CD4-positive, alpha-beta T cell treated with Interleukin-15 for 4 hours (primary cell): ENCODE data around the gene ERFL.

Experiments used
- DNase-seq: peaks from one replicate; pipeline ENCODE4 v3.0.0-alpha.2; 2020; ENCODE audit warnings: low spot score

Gene ERFL

GRCh38 chr19:41897820-41898219, 30.4 kb downstream of the ERFL start:
- DNase-seq: no peak

DNA sequence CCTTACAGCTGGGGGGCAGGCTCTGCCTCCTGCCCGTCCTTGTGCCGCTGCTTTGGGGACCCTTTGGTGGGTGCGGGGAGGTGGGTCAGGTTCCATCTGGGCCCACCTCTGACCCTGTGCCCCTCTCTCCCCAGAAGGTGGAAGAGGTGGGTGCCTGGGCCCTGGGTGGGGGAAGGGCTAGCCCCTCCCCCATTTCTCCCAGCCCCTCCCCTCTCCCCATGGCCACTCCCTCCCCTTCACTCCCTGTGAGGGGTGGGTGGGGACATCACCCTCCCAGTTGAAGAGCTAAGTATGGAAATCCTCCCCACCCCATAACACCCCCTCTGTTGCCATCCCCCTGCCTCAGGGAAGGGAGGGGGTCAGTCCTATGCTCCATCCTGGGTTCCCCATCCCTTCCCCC, 31.1 kb downstream of the ERFL start:
- DNase-seq: no peak

- no peak for DNase-seq
Observed at GRCh38 chr19:41896581-41896942, 31.7 kb downstream of the ERFL start.

DNA sequence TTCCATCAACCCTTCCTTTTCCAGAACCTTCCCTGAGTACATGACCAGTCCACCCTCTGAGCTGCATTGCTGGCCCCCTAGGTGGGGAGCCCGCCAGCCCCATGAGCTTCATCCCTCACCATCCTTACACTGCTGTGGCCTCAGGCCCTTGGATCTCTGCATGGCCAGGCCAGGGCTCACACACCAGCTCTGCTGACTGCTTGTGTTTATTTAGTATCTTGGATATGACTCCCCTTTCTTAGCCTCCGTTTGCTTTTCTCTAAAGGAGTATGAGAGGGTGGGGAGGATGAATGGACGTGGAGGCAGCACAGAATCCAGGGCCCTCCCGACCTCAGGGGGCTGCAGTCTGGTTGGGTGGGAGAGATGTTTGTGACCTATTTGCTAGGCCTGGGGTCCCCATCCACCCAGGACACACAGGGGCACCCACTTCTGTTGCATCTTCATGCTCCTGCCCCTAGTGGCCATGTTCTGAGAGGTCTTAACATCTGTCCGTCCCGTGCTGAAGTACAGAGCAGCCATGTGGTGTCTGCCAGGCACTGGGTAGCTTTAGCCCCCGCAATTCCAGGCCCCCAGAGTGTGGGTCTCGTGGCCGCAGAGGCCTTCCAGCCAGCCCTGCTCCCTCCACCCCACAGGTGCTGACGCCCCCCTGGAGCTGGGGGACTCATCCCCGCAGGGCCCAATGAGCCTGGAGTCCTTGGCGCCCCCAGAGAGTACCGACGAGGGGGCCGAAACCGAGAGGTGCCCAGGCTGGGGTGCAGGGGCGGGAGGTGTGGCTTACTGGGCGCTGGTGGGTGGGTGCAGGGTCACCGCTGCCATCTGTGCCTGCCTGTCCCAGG, 32.3 kb downstream of the ERFL start:
- DNase-seq: no peak

- DNase-seq: no peak
Observed at GRCh38 chr19:41894350-41894749, 33.9 kb downstream of the ERFL start.

DNA sequence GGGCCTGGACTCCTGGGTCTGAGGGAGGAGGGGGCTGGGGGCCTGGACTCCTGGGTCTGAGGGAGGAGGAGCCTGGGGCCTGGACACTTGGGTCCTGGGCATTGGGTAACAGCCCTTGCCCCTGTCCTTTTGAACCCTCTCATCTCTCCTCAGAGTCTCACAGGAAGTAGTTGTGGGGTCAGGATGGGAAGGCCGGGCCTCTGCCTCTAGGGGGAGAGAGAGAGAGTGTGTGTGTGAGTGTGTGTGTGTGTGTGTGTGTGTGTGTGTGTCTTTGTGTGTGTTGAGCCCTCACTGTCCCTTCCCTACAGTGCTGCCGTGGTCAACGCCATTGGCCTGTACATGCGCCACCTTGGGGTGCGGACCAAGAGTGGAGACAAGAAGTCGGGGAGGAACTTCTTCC, 34.4 kb downstream of the ERFL start:
- no peak for DNase-seq

GRCh38 chr19:41892173-41892902, 35.9 kb downstream of the ERFL start:
- no peak for DNase-seq

DNA sequence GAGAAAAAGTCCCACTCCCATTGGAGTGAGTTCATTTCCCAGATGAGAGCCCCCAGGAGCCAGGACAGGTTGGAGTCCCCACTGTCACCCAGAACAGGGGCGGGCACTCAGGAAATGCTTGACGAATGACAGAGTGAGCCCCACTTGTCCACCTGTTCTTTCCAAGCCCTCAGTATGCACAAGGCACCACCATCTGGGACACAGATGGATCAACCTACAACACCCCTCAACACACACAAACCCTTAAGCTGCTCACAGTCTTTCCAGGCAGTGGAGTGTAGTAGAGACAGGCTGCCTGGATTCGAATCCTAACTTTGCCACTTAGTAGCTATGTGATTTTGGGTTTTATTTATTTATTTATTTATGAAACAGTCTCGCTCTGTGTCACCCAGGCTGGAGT, 37.3 kb downstream of the ERFL start:
- no peak for DNase-seq

GRCh38 chr19:41889896-41890295, 38.4 kb downstream of the ERFL start:
- no peak for DNase-seq

- no peak for DNase-seq
Observed at GRCh38 chr19:41888926-41889325, 39.3 kb downstream of the ERFL start.

- peak; percentile 88 for DNase-seq
Observed at GRCh38 chr19:41887711-41888382, 40.4 kb downstream of the ERFL start.

- peak; percentile 70 for DNase-seq
Observed at GRCh38 chr19:41886761-41887710, 41.2 kb downstream of the ERFL start.

GRCh38 chr19:41883821-41884733, 44.2 kb downstream of the ERFL start:
- DNase-seq: peak; percentile 95

- DNase-seq: no peak
Observed at GRCh38 chr19:41883463-41883820, 44.8 kb downstream of the ERFL start.

DNA sequence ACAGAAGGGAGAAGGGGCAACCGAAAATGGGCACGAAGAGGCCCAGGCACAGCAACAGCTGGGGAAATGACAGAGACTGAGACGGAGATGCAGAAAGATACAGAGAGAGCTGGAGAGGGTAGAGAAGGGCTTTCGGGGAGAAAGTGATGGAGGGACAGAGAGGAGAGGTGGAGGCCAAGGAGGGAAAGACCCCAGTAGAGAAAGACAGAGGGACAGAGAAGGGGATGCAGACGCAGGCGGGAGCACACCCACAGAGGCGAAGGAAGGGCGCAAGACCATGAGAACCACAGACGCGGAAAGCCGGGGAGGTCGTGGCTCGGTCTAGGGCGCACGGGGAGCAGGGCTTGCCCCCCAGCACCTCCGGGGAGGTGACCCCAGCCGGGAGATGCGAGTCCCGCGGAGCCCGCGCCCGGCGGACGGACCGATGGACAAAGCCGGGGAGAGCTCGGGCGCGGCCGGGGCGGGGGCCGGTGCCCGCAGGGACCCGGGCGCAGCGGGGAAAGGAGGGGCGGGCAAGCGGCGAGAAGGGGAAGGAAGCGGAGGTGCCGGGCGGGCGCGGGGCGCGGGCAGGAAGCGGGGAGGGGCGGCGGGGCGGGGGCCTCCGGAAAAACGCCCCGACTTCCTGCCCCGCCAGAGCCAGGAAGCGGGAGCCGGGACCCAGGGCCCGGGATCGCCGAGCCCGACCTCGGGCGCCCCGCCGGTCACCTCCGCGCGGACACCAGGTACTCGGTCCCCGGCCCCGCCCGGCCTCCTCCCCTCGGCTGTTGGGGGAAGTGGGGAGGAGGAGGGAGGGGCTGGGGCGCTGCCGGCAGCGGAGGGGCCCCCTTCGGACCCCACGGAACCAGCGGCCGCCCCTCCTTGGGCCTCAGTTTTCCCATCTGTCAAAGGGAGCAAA, 45.4 kb downstream of the ERFL start, which contains the start of gene ARHGEF1:
TSS of gene ARHGEF1 (plus strand) at position 617 of the 895 bp plus-strand sequence. CDS start 4,899 bp downstream, outside the sequence.
- DNase-seq: peak; percentile 48

DNA sequence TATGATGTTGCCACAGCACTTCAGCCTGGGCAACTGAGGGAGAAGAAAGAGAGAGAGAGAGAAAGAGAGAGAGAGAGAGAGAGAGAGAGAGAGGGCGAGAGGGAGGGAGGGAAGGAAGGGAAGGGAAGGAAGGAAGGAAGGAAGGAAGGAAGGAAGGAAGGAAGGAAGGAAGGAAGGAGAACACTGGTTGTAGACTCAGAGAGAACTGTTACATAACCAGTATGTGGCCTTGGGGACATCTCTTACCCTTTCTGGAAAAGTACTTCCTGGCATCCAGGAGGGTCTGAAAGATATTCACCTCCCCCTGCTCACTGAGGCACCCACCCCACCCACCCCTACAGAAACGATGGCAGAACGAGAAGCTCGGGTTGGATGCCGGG, 47.9 kb downstream of the ERFL start:
- no peak for DNase-seq

- no peak for DNase-seq
Observed at GRCh38 chr19:41879670-41880328, 48.5 kb downstream of the ERFL start.

GRCh38 chr19:41879080-41879479, 49.2 kb downstream of the ERFL start:
- DNase-seq: no peak
